ENCODE results near the gene ADM2. TPM values are rescaled to one million over a fixed set of nuclear protein-coding genes. Genes with fewer than 3 reads are reported as not detected.

Gene ADM2
- total and polyA plus RNA-seq, 2 of the 13 experiments (the other 11 are each of a cell fraction or from before 2014, with no cell fraction given): 1.2 to 3.0 TPM

DNA sequence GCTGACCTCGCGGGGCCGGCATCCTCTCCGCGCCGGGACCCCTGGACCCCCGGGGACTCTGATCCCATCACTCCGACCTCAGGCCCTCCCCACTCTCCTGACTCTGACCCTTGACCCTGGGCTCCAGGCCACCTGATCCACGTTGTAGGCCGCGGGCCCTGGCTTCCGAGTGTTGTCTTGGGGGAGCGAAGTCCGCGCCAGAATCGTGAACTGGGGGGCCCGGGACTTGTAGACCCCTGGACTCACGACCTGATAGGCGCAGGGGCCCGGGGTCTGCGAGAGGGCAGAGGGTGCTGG lies 49.2 kb downstream of the ADM2 start (continued):
- TF ChIP-seq ZNF407 (CRISPR knock-in tag; IDR thresholded peaks at IDR 0.05; ENCODE audit: not compliant biosample characterization) (no peak), ZSCAN5A (CRISPR knock-in tag; IDR thresholded peaks at IDR 0.05; ENCODE audit: borderline replicate concordance) (no peak), PREB (CRISPR knock-in tag; IDR thresholded peaks at IDR 0.05) (no peak), MED13 (CRISPR knock-in tag; IDR thresholded peaks at IDR 0.05) (no peak)
- TF ChIP-seq, protein P1, sequence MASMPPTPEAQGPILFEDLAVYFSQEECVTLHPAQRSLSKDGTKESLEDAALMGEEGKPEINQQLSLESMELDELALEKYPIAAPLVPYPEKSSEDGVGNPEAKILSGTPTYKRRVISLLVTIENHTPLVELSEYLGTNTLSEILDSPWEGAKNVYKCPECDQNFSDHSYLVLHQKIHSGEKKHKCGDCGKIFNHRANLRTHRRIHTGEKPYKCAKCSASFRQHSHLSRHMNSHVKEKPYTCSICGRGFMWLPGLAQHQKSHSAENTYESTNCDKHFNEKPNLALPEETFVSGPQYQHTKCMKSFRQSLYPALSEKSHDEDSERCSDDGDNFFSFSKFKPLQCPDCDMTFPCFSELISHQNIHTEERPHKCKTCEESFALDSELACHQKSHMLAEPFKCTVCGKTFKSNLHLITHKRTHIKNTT (CRISPR knock-in tag; IDR thresholded peaks at IDR 0.05): no peak
- TF ChIP-seq, protein P2, sequence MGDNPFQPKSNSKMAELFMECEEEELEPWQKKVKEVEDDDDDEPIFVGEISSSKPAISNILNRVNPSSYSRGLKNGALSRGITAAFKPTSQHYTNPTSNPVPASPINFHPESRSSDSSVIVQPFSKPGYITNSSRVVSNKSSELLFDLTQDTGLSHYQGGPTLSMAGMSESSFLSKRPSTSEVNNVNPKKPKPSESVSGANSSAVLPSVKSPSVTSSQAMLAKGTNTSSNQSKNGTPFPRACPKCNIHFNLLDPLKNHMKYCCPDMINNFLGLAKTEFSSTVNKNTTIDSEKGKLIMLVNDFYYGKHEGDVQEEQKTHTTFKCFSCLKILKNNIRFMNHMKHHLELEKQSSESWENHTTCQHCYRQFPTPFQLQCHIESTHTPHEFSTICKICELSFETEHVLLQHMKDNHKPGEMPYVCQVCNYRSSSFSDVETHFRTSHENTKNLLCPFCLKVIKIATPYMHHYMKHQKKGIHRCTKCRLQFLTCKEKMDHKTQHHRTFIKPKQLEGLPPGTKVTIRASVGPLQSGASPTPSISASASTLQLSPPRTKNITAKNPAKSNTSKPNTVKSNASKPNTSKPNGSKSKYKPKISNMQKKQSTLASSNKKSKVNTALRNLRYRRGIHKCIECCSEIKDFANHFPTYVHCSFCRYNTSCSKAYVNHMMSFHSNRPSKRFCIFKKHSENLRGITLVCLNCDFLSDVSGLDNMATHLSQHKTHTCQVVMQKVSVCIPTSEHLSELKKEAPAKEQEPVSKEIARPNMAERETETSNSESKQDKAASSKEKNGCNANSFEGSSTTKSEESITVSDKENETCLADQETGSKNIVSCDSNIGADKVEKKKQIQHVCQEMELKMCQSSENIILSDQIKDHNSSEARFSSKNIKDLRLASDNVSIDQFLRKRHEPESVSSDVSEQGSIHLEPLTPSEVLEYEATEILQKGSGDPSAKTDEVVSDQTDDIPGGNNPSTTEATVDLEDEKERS (CRISPR knock-in tag; IDR thresholded peaks at IDR 0.05): no peak
- TF ChIP-seq, protein P3, sequence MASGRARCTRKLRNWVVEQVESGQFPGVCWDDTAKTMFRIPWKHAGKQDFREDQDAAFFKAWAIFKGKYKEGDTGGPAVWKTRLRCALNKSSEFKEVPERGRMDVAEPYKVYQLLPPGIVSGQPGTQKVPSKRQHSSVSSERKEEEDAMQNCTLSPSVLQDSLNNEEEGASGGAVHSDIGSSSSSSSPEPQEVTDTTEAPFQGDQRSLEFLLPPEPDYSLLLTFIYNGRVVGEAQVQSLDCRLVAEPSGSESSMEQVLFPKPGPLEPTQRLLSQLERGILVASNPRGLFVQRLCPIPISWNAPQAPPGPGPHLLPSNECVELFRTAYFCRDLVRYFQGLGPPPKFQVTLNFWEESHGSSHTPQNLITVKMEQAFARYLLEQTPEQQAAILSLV (CRISPR knock-in tag; IDR thresholded peaks at IDR 0.05; ENCODE audit: borderline replicate concordance): no peak
- TF ChIP-seq, protein P4, sequence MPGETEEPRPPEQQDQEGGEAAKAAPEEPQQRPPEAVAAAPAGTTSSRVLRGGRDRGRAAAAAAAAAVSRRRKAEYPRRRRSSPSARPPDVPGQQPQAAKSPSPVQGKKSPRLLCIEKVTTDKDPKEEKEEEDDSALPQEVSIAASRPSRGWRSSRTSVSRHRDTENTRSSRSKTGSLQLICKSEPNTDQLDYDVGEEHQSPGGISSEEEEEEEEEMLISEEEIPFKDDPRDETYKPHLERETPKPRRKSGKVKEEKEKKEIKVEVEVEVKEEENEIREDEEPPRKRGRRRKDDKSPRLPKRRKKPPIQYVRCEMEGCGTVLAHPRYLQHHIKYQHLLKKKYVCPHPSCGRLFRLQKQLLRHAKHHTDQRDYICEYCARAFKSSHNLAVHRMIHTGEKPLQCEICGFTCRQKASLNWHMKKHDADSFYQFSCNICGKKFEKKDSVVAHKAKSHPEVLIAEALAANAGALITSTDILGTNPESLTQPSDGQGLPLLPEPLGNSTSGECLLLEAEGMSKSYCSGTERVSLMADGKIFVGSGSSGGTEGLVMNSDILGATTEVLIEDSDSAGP (CRISPR knock-in tag; IDR thresholded peaks at IDR 0.05; ENCODE audit: borderline replicate concordance): no peak

Data from HepG2 (cell line).